AG09309 (cell line): ENCODE results near the gene FECH.

ENCODE experiments used
- DNase-seq: peaks from one replicate; pipeline ENCODE4 v3.0.0-alpha.2; 2010; ENCODE audit warnings: low read depth
- H3K4me3 ChIP-seq: 2 replicates; pipeline ENCODE4 v1.5.1; 2011; ENCODE audit warnings: mild to moderate bottlenecking, low read depth, low read length, moderate library complexity; ENCODE audit not compliant: control insufficient read depth
- TF ChIP-seq, protein P1 (sequence below): IDR thresholded peaks from 2 replicates; pipeline ENCODE4 v1.5.1; 2011; ENCODE audit warnings: mild to moderate bottlenecking, low read depth, low read length, inconsistent platforms; ENCODE audit not compliant: insufficient read depth, control insufficient read depth; ENCODE audit errors: missing control alignments

The FECH gene

DNA sequence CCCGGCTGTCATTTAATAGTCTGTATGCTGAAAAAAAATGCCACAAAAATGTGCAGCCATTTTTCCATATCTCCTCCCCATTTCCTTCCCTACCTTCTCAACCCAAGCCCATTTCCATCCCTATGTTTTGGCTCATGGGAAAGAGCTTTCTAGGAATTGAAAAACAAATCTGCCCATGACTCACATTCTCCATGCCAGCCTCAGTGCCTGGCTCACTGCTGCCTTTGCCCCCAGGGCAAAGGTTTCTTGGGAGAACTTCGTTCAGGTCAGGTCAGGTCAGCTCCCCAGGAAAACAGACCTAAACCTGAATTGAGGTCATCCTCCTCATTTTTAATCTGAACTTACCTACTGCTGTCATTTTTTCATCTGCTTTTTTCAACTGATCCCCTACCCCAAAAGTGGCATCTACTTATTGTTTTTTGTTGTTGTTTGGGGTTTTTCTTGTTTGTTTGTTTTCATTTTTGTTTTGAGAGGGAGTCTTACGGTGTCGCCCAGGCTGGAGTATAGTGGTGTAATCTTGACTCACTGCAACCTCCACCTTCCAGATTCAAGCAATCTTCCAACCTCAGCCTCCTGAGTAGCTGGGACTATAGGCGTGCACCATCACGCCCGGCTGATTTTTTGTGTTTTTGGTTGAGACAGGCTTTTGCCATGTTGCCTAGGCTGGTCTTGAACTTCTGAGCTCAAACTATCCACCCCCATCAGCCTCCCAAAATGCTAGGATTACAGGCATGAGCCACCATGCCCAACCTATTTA, 66.7 kb downstream of the FECH start:
- H3K4me3 ChIP-seq, result no peak overlapping the region
- no peak for DNase-seq
- TF ChIP-seq, protein P1, sequence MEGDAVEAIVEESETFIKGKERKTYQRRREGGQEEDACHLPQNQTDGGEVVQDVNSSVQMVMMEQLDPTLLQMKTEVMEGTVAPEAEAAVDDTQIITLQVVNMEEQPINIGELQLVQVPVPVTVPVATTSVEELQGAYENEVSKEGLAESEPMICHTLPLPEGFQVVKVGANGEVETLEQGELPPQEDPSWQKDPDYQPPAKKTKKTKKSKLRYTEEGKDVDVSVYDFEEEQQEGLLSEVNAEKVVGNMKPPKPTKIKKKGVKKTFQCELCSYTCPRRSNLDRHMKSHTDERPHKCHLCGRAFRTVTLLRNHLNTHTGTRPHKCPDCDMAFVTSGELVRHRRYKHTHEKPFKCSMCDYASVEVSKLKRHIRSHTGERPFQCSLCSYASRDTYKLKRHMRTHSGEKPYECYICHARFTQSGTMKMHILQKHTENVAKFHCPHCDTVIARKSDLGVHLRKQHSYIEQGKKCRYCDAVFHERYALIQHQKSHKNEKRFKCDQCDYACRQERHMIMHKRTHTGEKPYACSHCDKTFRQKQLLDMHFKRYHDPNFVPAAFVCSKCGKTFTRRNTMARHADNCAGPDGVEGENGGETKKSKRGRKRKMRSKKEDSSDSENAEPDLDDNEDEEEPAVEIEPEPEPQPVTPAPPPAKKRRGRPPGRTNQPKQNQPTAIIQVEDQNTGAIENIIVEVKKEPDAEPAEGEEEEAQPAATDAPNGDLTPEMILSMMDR, result no peak

DNA sequence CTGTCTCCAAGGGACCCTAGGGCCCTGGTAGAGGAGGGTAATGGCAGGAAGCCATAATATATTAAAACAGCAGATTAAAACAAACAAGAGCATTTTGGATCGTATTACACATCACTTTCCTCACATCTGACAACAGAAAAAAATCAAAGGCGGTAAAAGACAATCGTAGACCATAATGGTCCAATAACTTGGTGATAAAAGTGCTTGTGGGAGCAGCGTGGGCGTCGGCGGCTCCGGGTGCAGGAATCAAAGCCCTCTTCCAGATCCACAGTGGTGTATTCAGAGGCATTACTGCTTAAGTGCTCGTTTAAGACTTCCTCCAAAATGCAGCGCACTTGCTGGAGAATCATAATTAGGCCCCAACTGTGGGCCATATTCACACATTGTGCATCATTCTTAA, 68.0 kb downstream of the FECH start:
- TF ChIP-seq, protein P1, result no peak
- DNase-seq, result no peak
- H3K4me3 ChIP-seq, result no peak overlapping the region

DNA sequence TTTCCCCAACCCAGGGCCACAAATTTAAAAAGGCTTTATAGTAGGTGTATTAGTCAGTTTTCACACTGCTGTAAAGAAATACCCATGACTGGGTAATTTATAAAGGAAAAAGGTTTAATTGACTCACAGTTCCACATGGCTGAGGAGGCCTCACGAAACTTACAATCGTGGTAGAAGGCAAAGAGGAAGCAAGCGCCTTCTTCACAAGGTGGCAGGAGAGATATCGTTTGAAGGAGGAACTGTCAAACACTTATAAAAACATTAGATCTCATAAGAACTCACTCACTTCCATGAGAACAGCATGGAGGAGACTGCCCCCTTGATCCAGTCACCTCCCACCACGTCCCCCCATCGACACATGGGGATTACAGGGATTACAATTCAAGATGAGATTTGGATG, 70.4 kb downstream of the FECH start:
- TF ChIP-seq, protein P1, result no peak

DNA sequence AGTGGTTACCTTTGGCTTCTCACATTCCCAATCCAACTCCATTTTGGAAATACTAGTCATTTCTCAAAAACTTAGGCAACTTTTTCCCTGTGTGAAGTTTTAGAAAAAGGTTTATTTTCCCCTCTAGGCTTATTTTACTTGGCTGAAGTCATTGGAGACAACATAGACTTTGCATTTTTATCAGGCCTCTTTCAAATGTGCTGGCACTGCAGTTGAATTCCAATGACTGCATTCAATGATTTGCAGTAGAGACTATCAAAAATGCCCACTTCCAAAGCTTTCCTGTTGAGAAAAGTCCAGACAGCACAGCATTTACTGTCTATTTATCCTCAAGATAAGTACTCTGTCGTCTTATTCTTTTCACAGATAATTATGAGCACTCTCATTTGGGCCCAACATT, 81.3 kb downstream of the FECH start:
- DNase-seq, result no peak
- no peak overlapping the region for H3K4me3 ChIP-seq
- TF ChIP-seq, protein P1, result no peak

More for the DNA sequence above, 70.4 kb downstream of the FECH start:
- no peak for DNase-seq
- H3K4me3 ChIP-seq, result no peak overlapping the region

DNA sequence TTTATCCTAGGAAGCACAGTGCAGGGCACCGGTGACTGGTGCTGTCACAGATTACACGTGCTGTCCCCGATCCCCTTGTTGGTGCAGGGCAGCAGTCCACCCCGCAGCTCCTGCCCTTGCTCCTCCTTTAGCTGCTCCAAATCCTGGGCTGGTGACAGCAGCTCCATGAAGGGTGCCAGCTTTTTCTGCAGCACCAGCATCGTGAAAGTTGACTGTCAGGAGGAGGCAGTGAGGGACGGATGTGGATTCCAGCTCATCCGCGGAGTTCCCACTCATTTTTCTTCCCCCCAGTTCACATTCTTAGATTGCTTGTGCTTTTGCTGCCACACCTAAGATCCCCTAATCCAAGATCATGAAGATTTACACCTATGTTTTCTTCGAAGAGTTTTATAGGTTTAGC, 83.9 kb downstream of the FECH start:
- no peak overlapping the region for H3K4me3 ChIP-seq
- TF ChIP-seq, protein P1, result no peak
- no peak for DNase-seq

DNA sequence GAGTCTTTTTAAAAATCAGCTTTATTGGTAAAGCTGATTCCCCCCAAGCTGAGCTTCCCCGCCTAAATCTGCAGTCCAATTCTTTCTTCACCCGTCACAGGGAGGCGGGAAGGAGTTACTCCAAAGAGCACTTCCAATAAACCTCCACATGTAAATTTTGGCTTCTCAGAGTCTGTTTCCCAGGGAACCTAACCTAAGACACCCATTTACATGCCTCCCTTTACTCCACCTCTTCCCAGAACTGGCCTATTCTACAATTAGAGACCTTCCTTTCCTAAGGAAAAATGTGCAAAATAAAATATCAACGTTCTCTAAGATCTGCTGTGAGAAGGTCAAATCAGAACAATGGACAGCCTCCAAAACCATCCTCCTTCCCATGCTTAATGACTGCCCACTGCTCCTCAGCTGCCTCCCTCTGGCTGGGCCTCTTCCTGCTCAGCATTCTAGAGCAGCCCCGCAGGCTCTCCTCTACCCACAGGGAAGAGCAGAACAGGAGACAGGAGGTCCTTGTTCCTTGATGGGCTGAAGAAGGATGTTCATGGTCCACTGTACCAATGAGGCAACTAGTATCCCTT, 87.7 kb downstream of the FECH start:
- no peak overlapping the region for H3K4me3 ChIP-seq
- TF ChIP-seq, protein P1, result no peak
- DNase-seq, result no peak
